ENCODE results near the gene AFF3.

Gene AFF3

GRCh38 chr2:100189387-100189786 is 47.0 kb upstream of the AFF3 start:
- no peak for ATAC-seq
- no peak for TF ChIP-seq PATZ1 (CRISPR knock-in tag; IDR thresholded peaks at IDR 0.05; ENCODE audit: borderline replicate concordance)
- TF ChIP-seq ISL1 (CRISPR knock-in tag; IDR thresholded peaks at IDR 0.05) = no peak
- TF ChIP-seq TCF4 (CRISPR knock-in tag; IDR thresholded peaks at IDR 0.05; ENCODE audit: borderline replicate concordance) = no peak
- no peak for TF ChIP-seq GLIS3 (CRISPR knock-in tag; IDR thresholded peaks at IDR 0.05)
- TF ChIP-seq BACH2 (CRISPR knock-in tag; IDR thresholded peaks at IDR 0.05; ENCODE audit: borderline replicate concordance) = no peak
- TF ChIP-seq TOX (CRISPR knock-in tag; IDR thresholded peaks at IDR 0.05; ENCODE audit: borderline replicate concordance) = no peak
- no peak for TF ChIP-seq CSDC2 (CRISPR knock-in tag; IDR thresholded peaks at IDR 0.05)
- no peak for TF ChIP-seq ARNTL (CRISPR knock-in tag; IDR thresholded peaks at IDR 0.05; ENCODE audit: borderline replicate concordance, low read depth)
- TF ChIP-seq ZFP30 (CRISPR knock-in tag; IDR thresholded peaks at IDR 0.05) = no peak
- TF ChIP-seq ESRRG (CRISPR knock-in tag; IDR thresholded peaks at IDR 0.05) = no peak
- TF ChIP-seq RARB (CRISPR knock-in tag; IDR thresholded peaks at IDR 0.05) = no peak
- no peak for TF ChIP-seq SNAI2 (CRISPR knock-in tag; IDR thresholded peaks at IDR 0.05)
- no peak for TF ChIP-seq CSRNP3 (CRISPR knock-in tag; IDR thresholded peaks at IDR 0.05)
- no peak for TF ChIP-seq ZC3H10 (CRISPR knock-in tag; IDR thresholded peaks at IDR 0.05)
- no peak for TF ChIP-seq ZNF8 (CRISPR knock-in tag; IDR thresholded peaks at IDR 0.05)

GRCh38 chr2:100188326-100188725 is 45.9 kb upstream of the AFF3 start:
- ATAC-seq = no peak
- TF ChIP-seq CSRNP3 (CRISPR knock-in tag; IDR thresholded peaks at IDR 0.05) = no peak
- TF ChIP-seq ZFP30 (CRISPR knock-in tag; IDR thresholded peaks at IDR 0.05) = no peak
- TF ChIP-seq PATZ1 (CRISPR knock-in tag; IDR thresholded peaks at IDR 0.05; ENCODE audit: borderline replicate concordance) = no peak

GRCh38 chr2:100186126-100186525 is 43.7 kb upstream of the AFF3 start:
- ATAC-seq = no peak
- TF ChIP-seq PATZ1 (CRISPR knock-in tag; IDR thresholded peaks at IDR 0.05; ENCODE audit: borderline replicate concordance) (no peak), ZNF565 (CRISPR knock-in tag; conservative IDR thresholded peaks at IDR 0.05; ENCODE audit: low read depth) (no peak), CSRNP3 (CRISPR knock-in tag; IDR thresholded peaks at IDR 0.05) (no peak), BACH2 (CRISPR knock-in tag; IDR thresholded peaks at IDR 0.05; ENCODE audit: borderline replicate concordance) (no peak), TOX (CRISPR knock-in tag; IDR thresholded peaks at IDR 0.05; ENCODE audit: borderline replicate concordance) (no peak), TSHZ2 (CRISPR knock-in tag; IDR thresholded peaks at IDR 0.05) (no peak), ZC3H10 (CRISPR knock-in tag; IDR thresholded peaks at IDR 0.05) (no peak), ISL1 (CRISPR knock-in tag; IDR thresholded peaks at IDR 0.05) (no peak), ZFP3 (CRISPR knock-in tag; IDR thresholded peaks at IDR 0.05) (no peak), CREB5 (CRISPR knock-in tag; IDR thresholded peaks at IDR 0.05; ENCODE audit: low read depth) (no peak)

Measured in SK-N-SH treated with all-trans-retinoic acid at 6 μM for 48 hours (cell line).